Body of pancreas (tissue), 4 donors: ENCODE results near the gene SOBP.

Source experiments
- CTCF ChIP-seq, 7 experiments: fragments of 450-650 bp in 4 of 7; fragments of 200-600 bp in 3 of 7; sonication (generic) in 3 of 7; IDR thresholded peaks; one replicate each; pipeline ENCODE4 v1.5.1; 2016 to 2019; ENCODE audit warnings: antibody characterized with exemption in 7 of 7
- POLR2A ChIP-seq, 3 donors: fragments of 450-650 bp; IDR thresholded peaks; one replicate each; pipeline ENCODE4 v1.6.1; 2016; ENCODE audit warnings: antibody characterized with exemption in 3 of 3, mild to moderate bottlenecking in 2 of 3

- TF ChIP-seq CTCF (IDR thresholded peaks at IDR 0.05), result no peak
- no peak for TF ChIP-seq POLR2A (IDR thresholded peaks at IDR 0.05)
Measured at GRCh38 chr6:107657373-107657754, 167.4 kb downstream of the SOBP start.
